GM18508 (cell line): ENCODE data around the gene PRR15.

Experiments
- ATAC-seq: cut with Tn5 transposase; IDR thresholded peaks from one replicate; pipeline ENCODE4 v1.9.1; 2021; ENCODE audit warnings: moderate number of reproducible peaks; ENCODE audit not compliant: insufficient read depth, unreplicated experiment

Gene PRR15

GRCh38 chr7:29607889-29608288 is 44.3 kb downstream of the PRR15 start:
- ATAC-seq: no peak

GRCh38 chr7:29609162-29610037 is 45.8 kb downstream of the PRR15 start:
- ATAC-seq: no peak

- ATAC-seq: no peak
These were observed 46.5 kb downstream of the PRR15 start for GRCh38 chr7:29610086-29610485.

GRCh38 chr7:29611941-29612544 is 48.4 kb downstream of the PRR15 start:
- no peak for ATAC-seq

- ATAC-seq: no peak
These were observed 49.0 kb downstream of the PRR15 start for GRCh38 chr7:29612596-29612995.

- no peak for ATAC-seq
These were observed 49.5 kb downstream of the PRR15 start for GRCh38 chr7:29613100-29613499.

GRCh38 chr7:29614229-29614628 is 50.6 kb downstream of the PRR15 start:
- no peak for ATAC-seq
